Measurements from ENCODE around the gene HSPH1.

DNA sequence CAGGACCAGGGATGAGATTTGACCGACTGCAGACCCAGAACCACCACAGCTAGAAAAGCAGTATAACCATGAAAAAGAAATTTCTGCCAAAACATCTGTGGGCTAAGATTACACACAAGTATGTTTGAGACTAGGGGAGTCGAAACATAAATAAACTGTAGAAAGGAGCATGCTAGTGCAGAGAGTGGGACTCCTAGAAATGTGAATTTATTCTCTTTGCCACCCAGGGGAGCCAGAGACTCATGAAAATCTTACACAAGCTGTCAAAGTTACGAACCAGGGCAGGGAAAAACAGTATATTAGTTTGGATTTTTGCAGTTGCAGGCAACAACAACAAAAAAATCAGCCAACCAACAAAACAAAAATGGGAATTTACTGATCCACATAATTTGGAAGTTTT lies 12.3 kb upstream of the HSPH1 start:
- TF ChIP-seq, protein P1, sequence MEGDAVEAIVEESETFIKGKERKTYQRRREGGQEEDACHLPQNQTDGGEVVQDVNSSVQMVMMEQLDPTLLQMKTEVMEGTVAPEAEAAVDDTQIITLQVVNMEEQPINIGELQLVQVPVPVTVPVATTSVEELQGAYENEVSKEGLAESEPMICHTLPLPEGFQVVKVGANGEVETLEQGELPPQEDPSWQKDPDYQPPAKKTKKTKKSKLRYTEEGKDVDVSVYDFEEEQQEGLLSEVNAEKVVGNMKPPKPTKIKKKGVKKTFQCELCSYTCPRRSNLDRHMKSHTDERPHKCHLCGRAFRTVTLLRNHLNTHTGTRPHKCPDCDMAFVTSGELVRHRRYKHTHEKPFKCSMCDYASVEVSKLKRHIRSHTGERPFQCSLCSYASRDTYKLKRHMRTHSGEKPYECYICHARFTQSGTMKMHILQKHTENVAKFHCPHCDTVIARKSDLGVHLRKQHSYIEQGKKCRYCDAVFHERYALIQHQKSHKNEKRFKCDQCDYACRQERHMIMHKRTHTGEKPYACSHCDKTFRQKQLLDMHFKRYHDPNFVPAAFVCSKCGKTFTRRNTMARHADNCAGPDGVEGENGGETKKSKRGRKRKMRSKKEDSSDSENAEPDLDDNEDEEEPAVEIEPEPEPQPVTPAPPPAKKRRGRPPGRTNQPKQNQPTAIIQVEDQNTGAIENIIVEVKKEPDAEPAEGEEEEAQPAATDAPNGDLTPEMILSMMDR (IDR thresholded peaks at IDR 0.05 in 8 of 11, conservative IDR thresholded peaks at IDR 0.05 in 3 of 11): no peak
- no peak for TF ChIP-seq POLR2A (IDR thresholded peaks at IDR 0.05)
